Measurements from ENCODE around the gene LPCAT1.

DNA sequence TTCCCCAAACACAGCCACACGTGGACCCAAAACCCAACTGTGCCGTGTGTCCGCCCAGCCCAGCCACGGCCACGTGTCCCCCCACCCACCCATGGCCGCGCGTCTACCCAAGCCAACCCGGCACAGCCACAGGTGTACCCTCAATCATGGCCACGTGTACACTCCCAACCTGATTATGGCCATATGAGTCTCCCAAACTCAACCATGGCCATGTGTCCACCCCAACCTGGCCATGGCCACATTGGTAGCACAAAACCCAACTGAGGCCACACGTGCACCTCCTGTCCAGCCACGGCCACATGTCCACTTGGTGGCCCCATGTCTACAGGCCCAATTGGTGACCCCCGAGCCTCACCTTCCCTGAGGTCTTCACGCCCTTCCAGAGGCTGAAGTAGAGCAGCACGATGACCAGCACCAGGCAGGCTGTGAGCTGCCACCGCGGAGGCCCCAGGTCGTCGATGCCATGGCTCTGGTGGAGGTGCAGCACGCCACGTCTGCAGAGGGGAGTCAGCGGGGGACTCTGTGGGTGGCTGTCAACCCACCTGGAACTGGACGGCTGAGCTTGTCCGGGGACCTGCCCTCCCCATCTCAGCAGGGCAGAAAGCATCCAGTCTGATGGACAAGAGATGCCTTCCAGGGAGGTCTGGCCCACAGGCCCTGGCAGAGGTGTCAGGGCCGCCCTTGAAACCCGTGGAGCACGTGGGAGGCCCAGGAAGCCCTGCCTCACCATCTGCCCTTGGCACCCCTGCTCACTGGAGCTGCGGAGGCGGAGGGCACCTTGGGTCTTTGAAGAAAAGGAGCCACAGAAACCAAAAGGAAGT, 102.0 kb downstream of the LPCAT1 start:
- TF ChIP-seq, protein P1, sequence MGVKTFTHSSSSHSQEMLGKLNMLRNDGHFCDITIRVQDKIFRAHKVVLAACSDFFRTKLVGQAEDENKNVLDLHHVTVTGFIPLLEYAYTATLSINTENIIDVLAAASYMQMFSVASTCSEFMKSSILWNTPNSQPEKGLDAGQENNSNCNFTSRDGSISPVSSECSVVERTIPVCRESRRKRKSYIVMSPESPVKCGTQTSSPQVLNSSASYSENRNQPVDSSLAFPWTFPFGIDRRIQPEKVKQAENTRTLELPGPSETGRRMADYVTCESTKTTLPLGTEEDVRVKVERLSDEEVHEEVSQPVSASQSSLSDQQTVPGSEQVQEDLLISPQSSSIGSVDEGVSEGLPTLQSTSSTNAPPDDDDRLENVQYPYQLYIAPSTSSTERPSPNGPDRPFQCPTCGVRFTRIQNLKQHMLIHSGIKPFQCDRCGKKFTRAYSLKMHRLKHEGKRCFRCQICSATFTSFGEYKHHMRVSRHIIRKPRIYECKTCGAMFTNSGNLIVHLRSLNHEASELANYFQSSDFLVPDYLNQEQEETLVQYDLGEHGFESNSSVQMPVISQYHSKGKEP (CRISPR knock-in tag; IDR thresholded peaks at IDR 0.05), result no peak
- TF ChIP-seq SOX6 (IDR thresholded peaks at IDR 0.05) (no peak), SOX6 (CRISPR knock-in tag; IDR thresholded peaks at IDR 0.05) (no peak), ETV5 (CRISPR knock-in tag; IDR thresholded peaks at IDR 0.05; ENCODE audit: borderline replicate concordance) (no peak), BHLHE40 (IDR thresholded peaks at IDR 0.05; ENCODE audit: low read length) (no peak), ZNF260 (CRISPR knock-in tag; IDR thresholded peaks at IDR 0.05; ENCODE audit: borderline replicate concordance, low read depth) (no peak), RBM22 (optimal IDR thresholded peaks at IDR 0.05; ENCODE audit: low read length) (no peak), ZFX (CRISPR knock-in tag; IDR thresholded peaks at IDR 0.05; ENCODE audit: low read depth) (no peak), GABPA (IDR thresholded peaks at IDR 0.05; ENCODE audit: low read depth, low read length) (no peak), GABPA (CRISPR knock-in tag; IDR thresholded peaks at IDR 0.05; ENCODE audit: low read depth) (no peak), HNF4A (CRISPR knock-in tag; IDR thresholded peaks at IDR 0.05) (no peak), ATF1 (CRISPR knock-in tag; IDR thresholded peaks at IDR 0.05) (no peak), KDM1A (CRISPR knock-in tag; IDR thresholded peaks at IDR 0.05) (no peak)
- TF ChIP-seq, protein P2, sequence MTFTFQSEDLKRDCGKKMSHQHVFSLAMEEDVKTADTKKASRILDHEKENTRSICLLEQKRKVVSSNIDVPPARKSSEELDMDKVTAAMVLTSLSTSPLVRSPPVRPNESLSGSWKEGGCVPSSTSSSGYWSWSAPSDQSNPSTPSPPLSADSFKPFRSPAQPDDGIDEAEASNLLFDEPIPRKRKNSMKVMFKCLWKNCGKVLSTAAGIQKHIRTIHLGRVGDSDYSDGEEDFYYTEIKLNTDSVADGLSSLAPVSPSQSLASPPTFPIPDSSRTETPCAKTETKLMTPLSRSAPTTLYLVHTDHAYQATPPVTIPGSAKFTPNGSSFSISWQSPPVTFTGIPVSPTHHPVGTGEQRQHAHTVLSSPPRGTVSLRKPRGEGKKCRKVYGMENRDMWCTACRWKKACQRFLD (CRISPR knock-in tag; IDR thresholded peaks at IDR 0.05; ENCODE audit: borderline replicate concordance), result no peak
- TF ChIP-seq, protein P3, sequence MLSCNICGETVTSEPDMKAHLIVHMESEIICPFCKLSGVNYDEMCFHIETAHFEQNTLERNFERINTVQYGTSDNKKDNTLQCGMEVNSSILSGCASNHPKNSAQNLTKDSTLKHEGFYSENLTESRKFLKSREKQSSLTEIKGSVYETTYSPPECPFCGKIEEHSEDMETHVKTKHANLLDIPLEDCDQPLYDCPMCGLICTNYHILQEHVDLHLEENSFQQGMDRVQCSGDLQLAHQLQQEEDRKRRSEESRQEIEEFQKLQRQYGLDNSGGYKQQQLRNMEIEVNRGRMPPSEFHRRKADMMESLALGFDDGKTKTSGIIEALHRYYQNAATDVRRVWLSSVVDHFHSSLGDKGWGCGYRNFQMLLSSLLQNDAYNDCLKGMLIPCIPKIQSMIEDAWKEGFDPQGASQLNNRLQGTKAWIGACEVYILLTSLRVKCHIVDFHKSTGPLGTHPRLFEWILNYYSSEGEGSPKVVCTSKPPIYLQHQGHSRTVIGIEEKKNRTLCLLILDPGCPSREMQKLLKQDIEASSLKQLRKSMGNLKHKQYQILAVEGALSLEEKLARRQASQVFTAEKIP (CRISPR knock-in tag; IDR thresholded peaks at IDR 0.05; ENCODE audit: borderline replicate concordance), result no peak

Data from HepG2 (cell line).